SK-N-DZ (cell line): ENCODE measurements around the gene UNC79.
A peak's percentile ranks its signal among the peaks of the same experiment; 100 is the strongest.

Experiments
- DNase-seq: peaks from one replicate; pipeline ENCODE4 v3.0.0-alpha.2; 2015; ENCODE audit warnings: low spot score

UNC79 gene

DNA sequence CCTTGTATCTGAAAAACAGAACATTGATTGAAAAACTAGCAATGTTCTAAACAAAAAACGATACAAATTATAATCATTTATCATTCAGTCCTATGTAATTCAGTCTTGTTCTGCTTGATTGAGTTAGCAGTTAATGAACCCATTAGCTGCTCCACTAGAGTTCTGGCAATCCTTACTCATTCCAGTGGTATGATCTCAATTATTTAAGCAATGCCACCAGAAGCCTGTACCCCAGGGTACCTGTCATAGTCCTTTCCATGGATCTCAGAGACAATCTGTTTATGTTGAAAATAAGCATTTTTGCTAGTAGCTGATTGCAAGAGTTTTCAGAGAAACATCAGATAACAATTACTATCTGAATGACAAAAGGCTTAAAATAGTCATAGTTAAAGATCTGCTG is 115.9 kb downstream of the UNC79 start:
- no peak for DNase-seq

DNA sequence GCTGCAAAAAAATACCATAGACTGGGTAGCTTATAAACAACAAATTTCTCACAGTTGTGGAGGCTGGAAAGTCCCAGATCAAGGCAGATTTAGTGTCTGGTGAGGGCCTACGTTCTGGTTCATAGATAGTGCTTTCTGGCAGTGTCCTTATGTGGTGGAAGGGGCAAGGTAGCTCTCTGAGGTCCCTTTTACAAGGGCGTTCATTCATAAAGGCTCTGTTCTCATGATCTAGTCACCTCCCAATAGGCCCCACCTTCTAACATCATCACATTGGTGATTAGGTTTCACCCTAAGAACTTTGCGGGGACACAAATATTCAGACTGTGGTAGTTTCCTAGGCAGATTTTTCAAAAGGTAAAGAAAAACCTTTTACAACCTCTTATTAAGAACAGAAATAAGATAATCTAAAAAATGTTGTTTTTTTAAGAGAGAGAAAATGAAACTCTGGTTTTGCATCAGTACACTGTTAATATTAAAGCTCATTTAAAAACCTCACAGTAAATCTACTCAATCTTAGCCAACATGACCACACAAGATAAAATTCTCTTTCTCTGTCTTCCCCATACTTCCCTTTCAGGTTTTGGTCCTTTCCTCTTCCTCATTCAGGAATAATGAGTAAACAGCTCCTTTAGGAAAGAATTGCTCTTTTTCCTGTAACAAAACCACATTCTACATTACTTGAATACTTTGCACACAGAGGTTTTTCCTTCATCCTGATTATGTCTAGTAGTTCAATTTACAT is 117.5 kb downstream of the UNC79 start:
- no peak for DNase-seq

DNA sequence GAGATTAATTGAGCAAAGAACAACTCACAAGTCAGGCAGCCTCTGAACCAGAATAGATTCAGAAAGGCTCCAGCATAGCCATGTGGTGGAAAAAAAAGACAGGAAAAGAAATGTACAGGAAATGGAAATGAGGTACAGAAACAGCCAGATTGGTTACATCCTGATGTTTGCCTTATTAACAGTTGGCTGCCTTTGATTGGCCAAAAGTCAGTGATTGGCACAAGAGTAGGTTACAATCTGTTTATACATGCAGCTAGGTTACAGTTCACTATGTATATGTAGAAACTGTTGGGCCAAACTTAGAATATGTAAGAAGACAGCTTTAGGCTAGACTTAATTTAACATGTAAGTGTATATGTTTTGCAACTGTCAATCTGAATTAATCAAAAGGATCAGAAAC is 118.9 kb downstream of the UNC79 start:
- DNase-seq: no peak

DNA sequence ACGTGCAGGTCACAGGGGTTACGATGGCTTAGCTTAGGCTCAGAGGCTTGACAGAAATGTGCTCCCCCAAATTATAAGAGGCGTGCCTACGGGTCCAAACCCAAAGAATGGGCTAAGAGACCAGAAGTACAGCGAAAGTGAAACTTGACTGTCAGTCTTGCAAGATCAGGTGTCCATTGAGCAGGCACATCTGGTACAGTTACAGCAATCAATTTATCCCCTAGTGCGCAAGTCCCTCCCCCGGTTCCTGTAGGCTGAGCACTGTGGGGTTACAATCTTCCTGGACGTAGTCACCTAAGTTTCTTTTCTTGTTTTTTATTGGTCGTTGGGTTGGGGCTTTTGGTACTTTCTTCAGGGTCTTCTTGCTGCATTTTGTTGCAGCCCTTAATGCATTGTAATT is 134.2 kb downstream of the UNC79 start:
- no peak for DNase-seq

DNA sequence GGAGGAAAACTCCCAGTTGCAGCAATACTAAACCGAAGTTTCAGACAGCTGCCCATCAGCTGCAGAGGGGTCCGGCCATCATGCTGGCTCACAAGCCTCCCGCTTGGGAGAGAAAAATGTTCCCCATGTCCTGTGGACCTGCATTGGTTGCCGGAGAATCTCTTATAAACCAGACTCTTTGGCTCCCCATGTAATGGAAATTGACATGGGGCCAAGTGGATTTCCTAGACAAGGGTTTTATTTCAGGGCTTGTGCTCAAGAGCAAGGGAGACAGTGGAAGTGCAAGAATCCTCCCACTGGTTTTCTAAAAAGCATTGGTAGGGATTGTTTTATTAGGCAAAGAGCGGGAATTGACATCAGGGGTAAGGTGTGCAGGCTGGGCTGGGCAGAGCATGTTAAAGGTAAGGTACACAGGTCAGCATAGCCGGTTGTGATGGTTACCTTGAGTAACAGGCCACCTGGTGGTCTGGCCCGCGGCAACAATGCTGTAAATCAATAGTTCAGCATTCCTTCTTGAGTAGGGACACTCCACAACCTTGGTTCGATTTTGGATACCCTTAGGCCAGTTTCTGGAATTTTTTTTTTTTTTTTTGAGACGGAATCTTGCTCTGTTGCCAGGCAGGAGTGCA is 135.4 kb downstream of the UNC79 start:
- DNase-seq: no peak

DNA sequence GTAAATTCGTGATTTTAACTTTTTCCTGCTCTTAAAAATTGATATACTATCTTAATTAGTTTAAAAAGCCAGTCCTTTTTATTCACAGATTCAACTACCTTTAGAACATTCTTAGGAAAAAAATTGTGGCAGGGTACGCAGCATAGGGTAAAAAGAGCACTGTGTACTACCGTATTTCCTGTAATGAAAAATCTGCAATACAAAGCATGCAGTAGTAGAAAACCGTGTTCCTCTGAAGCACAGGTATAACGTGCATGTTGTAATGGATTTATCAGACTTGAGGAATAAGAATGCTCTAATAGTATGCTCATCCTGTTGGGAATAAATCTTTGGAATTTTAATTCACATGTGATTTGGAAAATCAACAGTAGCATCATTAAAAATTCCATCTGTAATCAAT is 140.5 kb downstream of the UNC79 start:
- no peak for DNase-seq

DNA sequence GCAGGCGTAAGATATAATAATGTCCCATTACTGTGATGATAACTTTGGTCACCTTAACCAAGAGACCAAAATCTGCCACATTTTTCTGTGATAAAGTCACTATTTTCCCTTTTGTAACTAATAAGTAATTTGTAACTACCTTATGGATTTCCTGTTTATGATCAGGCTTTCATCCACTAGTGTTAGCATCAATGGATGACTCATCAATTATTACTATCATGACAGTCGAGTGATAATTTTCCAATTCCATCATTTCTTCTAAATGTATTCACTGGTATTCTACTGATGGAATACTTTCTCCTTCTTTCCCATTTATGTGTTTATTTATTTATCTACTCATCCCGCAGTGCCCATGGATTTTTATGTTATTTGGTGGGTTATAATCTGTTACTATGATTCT is 148.4 kb downstream of the UNC79 start:
- DNase-seq: no peak

DNA sequence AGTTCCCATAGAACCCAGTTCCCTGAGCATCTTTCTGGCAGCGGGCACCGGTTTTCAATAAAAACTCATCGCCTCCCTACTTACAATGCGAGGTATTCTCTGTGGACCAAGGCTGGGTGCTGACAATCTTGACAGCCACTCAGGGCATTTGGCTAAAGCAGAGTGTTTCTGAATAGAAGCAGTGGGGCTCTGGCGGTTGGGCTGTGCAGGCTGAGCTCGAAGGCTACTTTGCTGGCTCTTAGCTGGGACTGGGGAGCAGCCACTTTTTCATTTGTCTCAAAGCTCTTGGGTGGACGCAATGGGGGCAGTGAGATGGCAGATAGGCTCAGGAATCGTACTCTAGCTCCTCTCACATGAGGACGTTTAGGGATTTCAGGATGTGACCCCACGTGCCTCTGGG is 151.8 kb downstream of the UNC79 start:
- DNase-seq: no peak

DNA sequence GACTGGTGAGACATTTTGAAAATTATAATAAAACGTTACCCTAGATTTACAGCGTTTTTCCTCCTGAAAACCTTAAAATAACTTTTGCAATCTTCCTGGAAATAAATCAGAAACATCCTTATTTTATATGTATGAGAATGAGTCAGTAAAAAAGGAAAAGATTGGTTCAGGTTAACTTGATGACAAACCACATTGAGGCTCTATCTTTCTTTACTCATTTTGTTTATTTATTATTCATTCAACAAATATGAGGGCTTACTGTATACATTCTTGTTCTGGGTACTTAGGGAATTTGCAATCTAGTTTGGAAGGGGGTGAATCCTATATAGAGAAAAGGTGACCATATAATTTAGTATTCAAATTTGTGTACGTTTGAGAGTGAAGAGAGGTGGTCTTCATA is 156.6 kb downstream of the UNC79 start:
- DNase-seq: no peak

DNA sequence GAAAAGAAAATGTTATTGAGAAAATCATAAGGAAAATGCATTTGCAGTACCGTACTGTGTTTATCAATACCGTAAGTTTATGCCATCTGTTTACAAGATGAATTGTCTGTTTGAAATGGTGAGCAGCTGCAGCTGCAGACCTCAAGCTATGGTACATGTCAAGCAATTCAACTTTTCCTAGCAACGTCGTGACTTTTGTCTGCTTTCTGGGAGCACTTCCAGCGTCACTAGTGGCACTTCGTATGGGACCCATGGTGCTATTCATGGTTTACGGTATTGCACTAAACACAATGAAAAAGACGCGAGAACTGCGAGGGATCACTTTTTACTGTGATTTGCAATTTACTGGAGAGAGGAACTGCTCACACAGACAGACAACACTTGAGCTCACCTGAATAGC is 160.8 kb downstream of the UNC79 start:
- no peak for DNase-seq

DNA sequence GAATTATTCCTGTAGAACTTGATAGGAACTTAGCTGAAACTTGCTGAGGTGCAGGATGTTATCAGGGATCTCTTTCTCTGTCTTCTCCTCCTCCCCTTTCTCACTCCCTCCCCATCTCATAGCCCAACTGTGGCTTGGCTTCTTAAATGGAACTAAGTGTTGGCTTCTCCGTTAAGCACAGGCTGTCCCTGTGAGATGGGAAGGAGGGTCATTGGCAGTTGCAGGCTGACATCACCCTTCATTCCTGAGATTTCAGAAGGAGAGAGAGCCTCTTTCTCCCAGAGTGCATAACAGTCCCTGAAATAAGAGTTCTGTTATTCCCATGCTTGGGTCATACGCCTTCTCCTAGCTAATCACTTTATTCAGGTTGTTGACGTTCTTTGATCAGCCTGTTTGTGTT is 162.0 kb downstream of the UNC79 start:
- DNase-seq: no peak

DNA sequence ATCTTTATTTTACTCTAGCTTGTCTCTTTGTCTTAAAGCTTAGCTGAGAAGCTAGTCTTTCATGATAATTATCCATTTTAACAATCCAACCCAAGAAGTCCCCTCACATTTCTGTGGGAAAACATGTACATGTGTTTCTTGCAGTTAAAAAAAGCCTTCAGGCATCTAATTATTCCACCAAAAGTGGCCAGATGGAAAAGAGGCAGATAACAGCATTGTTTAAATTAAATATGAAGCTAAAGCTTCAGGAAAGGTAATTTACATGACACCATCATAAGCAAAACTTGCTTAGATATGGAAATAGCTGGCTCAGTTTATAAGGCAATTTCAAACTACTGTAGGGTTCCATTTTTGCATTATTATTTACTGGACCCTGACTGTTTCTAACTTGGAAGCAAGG is 175.4 kb downstream of the UNC79 start:
- no peak for DNase-seq

DNA sequence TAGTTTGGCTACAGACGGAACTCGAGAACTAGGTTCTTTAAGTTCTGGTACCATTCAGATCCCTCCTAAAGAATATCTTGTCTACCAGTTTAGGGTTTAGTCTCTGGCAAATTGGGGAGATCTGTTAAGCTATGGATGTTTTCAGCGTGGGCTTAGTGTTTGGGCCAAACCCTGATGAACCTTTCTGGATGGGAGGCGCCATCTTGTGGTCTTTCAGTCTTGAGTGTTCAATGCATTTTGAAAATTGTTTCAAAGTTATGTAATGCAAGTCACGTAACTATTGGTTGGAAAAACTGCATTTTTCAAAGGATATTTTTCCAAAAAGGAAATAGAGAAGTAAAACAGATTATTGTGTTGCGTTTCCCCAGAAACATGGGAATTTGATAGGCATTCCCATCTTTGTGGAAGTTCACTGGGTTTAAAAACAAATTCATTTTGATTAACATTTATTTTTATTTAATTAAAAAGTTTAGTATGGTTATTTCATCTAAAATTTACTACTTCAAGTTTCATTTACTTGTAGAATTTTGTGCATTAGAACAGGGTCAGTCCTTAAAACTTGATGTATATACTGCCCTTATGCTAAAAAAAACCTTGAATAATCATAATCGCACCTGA is 188.5 kb downstream of the UNC79 start:
- peak; percentile 22 for DNase-seq

DNA sequence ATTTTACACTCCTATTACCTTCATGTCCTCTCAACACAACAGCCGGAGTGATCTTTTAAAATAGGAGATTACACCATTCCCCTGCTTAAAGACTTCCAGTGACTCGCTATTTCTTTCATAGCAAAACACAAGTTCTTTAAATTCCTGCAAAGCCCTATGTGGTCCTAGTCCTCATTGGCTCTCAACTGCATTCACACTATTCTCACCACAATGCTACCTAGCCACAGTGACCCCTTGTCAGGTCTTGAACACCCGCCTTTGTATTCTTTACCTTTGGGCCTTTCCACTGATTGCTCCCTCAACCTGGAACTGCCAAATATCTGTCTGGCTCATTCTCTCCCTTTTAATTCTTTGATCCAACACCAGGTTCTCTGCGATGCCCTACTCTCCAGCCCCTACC is 197.3 kb downstream of the UNC79 start:
- no peak for DNase-seq

DNA sequence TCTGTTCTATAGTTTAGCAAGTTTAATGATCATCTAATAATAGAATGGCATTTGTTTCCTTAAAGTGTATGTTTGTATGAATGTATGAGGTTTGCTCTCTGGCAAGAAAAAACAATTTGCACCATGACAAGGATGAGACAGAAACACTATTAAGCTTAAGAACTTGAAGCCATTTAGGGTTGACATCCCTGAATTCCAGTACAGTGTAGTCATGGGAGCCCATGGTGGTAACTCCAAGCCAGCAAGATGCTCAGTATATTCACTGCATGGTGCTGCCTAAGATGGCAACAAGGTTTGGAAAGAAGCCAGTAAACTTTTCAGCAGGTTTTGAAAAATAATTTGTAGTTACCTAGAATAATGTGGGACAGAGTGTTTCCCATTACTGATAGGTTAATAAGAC is 198.9 kb downstream of the UNC79 start:
- DNase-seq: no peak

DNA sequence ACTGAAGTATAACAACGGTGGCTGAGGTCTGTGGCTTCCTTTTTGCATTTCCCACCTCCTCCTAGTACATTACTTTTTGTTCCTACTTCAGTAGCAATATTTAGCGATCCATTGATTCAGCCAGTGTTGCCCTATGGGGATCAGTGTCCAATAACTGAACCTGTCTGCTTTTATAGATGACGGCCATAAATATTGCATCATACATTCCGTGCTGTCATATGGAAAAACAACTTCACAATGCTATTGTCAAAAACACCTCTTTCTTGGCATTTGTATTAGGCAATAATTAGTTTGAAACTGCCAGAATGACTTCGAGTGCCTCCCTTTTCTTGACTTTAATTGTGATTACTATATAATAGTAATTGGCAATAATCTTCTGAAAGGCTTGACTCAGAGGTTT is 208.1 kb downstream of the UNC79 start:
- no peak for DNase-seq

DNA sequence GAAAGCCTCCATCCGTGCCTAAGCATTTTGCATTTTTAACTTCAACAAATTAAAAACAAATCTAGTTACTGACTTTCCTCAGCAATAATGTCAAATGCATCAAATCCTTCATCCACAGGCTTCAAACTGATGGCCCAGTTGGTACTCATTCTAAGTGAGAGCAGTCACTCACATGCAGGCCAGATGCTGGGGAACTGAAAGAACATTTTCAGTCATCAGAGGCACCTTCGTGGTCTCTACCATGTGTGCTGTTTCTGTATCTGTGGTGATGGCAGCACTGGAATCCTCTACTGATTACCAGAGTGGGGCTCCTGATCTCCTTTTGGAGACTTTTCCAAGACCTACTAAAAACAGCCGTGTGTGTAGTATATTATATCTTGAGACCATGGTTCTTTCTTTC is 212.4 kb downstream of the UNC79 start:
- DNase-seq: no peak

DNA sequence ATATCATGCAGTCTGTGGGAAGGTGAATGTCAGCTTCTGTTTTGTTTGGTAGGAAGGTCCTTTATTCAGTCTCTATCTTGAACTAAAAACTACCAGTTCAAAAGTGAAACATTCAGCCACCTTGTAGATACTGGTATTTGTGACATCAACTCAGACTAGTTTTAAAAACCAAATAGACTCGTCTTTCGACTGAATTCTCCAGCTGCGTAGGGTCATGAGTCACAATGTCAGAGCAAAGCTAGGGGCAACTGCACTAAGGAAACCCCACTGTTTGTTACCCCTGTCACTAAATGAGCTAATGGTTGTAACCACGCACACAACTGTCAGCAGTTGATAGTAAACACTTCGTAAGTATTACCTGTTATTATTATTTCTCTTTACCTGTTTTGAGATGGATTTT is 212.9 kb downstream of the UNC79 start:
- DNase-seq: no peak

DNA sequence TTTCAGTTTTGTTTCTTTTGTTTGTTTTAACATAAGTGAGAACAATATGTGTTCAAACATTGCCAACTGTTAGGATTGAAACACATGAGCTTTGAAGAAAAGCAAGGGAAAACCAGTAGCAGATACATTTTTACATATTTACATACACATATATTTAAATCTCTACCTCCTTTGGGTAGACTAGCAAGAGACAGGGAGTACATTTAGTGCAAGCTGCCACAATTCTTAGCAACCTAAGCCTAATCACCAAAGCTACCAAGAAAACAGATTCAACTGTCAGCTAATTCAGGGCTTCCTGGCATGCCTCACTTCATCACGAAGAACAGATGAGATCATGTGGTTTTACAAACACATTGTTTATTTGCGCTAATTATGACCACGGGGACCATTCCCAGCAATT is 214.5 kb downstream of the UNC79 start:
- no peak for DNase-seq

DNA sequence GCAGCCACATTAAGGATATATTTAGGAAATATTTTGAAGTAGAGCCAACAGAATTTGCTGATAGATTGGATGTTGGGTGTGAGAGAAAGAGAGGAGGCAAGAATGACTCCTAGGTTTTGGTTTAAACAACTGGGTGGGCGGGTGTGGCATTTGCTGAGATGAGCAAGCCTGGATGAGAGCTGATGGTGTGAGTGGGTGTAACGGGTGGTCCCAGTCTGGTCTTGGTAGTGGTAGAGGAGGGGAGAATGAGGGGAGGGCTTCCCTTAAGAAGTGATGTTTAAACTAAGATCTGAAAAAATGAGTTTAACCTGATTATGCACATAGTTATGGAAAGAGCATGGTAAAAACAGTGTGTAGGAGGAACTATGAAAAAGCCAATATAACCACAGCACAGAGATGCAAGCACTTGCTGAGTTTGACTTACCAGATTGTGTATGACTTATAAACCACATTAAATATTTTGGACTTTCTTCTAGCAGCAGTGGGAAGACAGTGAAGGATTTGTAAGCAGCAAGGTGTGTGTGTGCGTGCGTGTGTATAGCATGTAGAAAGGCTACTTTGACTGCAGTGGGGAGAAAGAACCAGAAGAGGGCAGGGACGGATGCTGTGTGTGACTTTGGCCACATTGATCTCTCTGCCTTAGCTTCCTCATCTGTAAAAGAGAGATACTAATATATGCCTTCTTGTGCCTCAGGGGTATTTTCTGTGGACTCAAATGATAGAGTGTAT is 217.9 kb downstream of the UNC79 start:
- peak; percentile 25 for DNase-seq

DNA sequence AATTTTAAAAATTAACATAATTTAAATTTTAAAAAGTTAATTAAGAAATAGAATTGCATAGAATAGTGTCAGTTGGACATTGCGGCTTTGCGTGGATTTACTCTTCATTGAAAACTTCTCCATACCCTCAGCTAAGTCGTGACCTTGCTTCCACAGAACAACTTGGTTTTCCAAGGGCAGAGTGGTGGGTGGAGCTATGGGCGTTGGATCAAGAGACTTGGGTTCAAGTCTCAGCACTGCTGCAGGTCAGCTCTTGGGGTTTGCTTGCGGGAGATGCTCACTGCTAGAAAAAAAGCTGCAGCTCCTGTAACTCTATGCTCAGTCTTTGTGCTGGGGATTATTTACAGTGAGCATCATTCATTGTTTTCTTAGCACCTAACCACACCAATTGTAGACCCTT is 223.9 kb downstream of the UNC79 start:
- DNase-seq: no peak

DNA sequence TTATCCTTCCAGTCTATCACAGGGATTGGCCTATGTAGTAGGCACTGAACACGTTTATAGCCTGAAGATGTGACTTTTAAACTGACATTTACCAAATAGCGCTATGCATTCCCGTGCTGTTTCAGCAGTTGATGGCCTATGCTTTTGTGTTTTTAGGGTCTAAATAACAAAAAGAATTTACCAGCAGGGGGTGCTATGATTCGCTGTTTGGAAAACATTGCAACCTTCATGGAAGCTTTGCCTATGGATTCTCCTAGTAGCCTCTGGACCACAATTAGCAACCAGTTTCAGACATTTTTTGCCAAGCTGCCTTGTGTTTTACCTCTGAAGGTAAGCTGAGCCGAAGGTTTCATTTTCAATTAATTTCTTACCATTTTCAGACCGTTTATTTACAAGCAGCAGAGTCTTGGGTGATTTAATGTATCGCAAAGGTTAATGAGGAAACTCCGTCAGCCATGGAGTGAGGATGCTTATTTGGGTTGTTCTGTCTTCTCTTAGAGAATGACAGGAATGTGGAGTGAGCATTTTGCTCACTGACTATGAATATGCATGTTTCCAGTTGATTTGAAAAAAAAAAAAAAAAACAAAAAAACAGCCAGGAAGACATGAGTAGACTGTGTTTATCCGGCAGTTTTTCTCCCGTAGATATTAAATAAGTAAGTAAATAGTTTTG is 224.5 kb downstream of the UNC79 start:
- DNase-seq: peak; percentile 58
